ENCODE results near the gene INPP5K.
"Not testable (repeated sequence)": the region's sequence is repeated elsewhere in the genome, so short reads cannot be mapped to it uniquely, and the experiment has no call there.

Gene INPP5K

DNA sequence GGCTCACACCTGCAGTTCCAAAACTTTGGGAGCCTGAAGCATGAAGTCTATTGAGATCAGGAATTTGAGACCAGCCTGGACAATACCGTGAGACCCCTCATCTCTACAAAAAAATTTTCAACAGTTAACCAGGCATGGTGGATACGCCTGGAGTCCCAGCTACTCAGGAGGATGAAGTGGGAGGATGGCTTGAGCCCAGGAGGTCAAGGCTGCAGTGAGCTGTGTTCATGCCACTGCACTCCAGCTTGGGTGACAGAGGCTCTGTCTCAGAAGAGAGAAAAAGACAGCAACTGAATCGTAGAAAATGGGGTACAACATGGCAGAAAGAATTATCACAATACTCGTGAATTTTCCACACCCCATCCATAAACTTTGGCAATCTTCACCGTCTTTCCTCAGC, 63.6 kb downstream of the INPP5K start:
- no peak overlapping the region for H3K4me3 ChIP-seq (ENCODE audit: low read depth in 1 of 2, low read length in 2 of 2)
- H3K9ac ChIP-seq (ENCODE audit: low read length), result no peak overlapping the region
- no peaks in the 10 kb centered on the region for H3K9me3 ChIP-seq (ENCODE audit: low read length)
- no peaks in the 10 kb centered on the region for H3K36me3 ChIP-seq (ENCODE audit: insufficient read depth, low read length)
- no peak overlapping the region for H3K27ac ChIP-seq (ENCODE audit: low read depth, low read length)
- H3K27me3 ChIP-seq (ENCODE audit: control insufficient read depth in 1 of 2, insufficient read depth in 2 of 2, low read length in 2 of 2), result no peaks in the 10 kb centered on the region
- peaks cover 13% of the 10 kb centered on the region for H3K4me1 ChIP-seq (ENCODE audit: insufficient read depth, low read length)

- H3K4me3 ChIP-seq (ENCODE audit: low read depth in 1 of 2, low read length in 2 of 2); H3K27ac ChIP-seq (ENCODE audit: low read depth, low read length); H3K36me3 ChIP-seq (ENCODE audit: insufficient read depth, low read length); H3K27me3 ChIP-seq (ENCODE audit: control insufficient read depth in 1 of 2, insufficient read depth in 2 of 2, low read length in 2 of 2); H3K9me3 ChIP-seq (ENCODE audit: low read length); H3K9ac ChIP-seq (ENCODE audit: low read length): not testable (repeated sequence)
- peaks cover 13% of the 10 kb centered on the region for H3K4me1 ChIP-seq (ENCODE audit: insufficient read depth, low read length)
Measured at GRCh38 chr17:1450261-1450660, 66.2 kb downstream of the INPP5K start.

DNA sequence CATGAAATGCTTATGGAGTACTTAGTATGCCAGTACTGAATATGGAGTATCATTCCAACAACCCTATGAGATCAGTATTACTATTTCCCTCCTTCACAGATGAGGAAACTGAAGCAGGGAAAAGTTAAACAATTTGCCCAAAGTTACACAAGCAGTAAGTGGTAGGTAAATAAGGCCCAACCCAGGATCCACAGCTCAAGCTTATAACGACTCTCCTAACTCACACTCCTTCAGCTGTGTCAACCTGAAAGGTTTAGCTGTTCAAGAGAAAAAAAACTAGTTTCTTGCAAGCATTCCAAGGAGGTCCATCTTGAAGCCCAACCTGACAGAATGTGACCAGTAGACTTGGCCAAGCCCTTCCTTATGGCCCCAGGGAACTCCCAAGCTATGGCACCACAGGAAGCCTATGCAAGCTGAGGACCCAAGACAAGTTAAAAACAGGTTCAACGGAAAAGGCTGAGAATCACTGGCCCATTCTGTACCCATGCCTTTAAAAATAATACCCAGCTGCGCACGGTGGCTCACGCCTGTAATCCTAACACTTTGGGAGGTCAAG, 66.9 kb downstream of the INPP5K start:
- Histone ChIP-seq H3K4me3 (ENCODE audit: low read depth in 1 of 2, low read length in 2 of 2) (no peak overlapping the region), H3K4me1 (ENCODE audit: insufficient read depth, low read length) (peaks cover 7% of the 10 kb centered on the region), H3K27ac (ENCODE audit: low read depth, low read length) (no peak overlapping the region), H3K27me3 (ENCODE audit: control insufficient read depth in 1 of 2, insufficient read depth in 2 of 2, low read length in 2 of 2) (no peaks in the 10 kb centered on the region), H3K36me3 (ENCODE audit: insufficient read depth, low read length) (no peaks in the 10 kb centered on the region), H3K9ac (ENCODE audit: low read length) (no peak overlapping the region), H3K9me3 (ENCODE audit: low read length) (no peaks in the 10 kb centered on the region)

DNA sequence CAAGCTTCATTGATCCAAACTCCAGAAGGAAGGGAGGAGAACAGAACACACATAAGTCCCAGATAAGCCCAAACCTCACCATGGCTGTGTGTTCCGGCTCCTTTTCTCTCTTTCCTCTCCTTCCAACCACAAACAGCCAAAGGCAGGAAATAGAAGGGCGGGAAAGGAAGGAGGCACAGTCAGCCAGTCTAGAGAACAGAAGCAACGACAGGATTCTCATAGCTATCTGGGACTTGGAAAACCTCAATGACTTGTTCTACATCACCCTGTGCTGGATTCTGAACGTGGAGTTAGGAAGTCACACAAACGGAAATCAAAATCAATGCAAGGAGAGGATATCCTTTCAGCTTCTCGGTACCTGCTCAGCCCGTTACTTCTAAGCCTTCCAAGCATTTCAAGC, 69.4 kb downstream of the INPP5K start:
- Histone ChIP-seq H3K9ac (ENCODE audit: low read length) (no peak overlapping the region), H3K27me3 (ENCODE audit: control insufficient read depth in 1 of 2, insufficient read depth in 2 of 2, low read length in 2 of 2) (no peaks in the 10 kb centered on the region), H3K4me3 (ENCODE audit: low read depth in 1 of 2, low read length in 2 of 2) (no peak overlapping the region), H3K36me3 (ENCODE audit: insufficient read depth, low read length) (no peaks in the 10 kb centered on the region), H3K9me3 (ENCODE audit: low read length) (no peaks in the 10 kb centered on the region), H3K27ac (ENCODE audit: low read depth, low read length) (no peak overlapping the region), H3K4me1 (ENCODE audit: insufficient read depth, low read length) (no peaks in the 10 kb centered on the region)

GRCh38 chr17:1446201-1446600, 70.2 kb downstream of the INPP5K start:
- no peak overlapping the region for H3K27ac ChIP-seq (ENCODE audit: low read depth, low read length)
- H3K4me1 ChIP-seq (ENCODE audit: insufficient read depth, low read length), result no peaks in the 10 kb centered on the region
- no peak overlapping the region for H3K4me3 ChIP-seq (ENCODE audit: low read depth in 1 of 2, low read length in 2 of 2)
- H3K27me3 ChIP-seq (ENCODE audit: control insufficient read depth in 1 of 2, insufficient read depth in 2 of 2, low read length in 2 of 2), result no peaks in the 10 kb centered on the region
- H3K36me3 ChIP-seq (ENCODE audit: insufficient read depth, low read length), result no peaks in the 10 kb centered on the region
- no peaks in the 10 kb centered on the region for H3K9me3 ChIP-seq (ENCODE audit: low read length)
- no peak overlapping the region for H3K9ac ChIP-seq (ENCODE audit: low read length)

DNA sequence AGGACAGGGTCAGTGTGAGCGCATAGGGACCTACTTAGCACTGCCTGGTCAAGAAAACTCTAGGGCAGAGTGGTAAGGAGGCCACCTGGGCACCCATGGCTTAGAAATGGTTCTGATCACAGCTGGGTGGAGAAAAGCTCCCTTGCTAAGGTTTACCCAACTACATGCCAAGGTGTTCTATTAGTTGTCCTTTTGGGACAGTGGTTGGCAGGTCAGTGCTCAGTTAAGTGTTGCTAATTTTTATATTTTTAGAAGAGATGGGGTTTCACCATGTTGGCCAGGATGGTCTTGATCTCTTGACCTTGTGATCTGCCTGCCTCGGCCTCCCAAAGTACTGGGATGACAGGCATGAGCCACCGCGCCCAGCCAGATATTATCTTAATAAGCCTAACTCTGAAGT, 70.7 kb downstream of the INPP5K start:
- H3K36me3 ChIP-seq (ENCODE audit: insufficient read depth, low read length); H3K4me1 ChIP-seq (ENCODE audit: insufficient read depth, low read length); H3K27me3 ChIP-seq (ENCODE audit: control insufficient read depth in 1 of 2, insufficient read depth in 2 of 2, low read length in 2 of 2); H3K9ac ChIP-seq (ENCODE audit: low read length); H3K9me3 ChIP-seq (ENCODE audit: low read length); H3K27ac ChIP-seq (ENCODE audit: low read depth, low read length); H3K4me3 ChIP-seq (ENCODE audit: low read depth in 1 of 2, low read length in 2 of 2): not testable (repeated sequence)
